NB4 (cell line): ENCODE measurements around the gene PLA2G4A.

Experiments used
- CTCF ChIP-seq: IDR thresholded peaks from one replicate; pipeline ENCODE4 v1.5.1; 2012; ENCODE audit warnings: low read depth, low read length
- MYC ChIP-seq: IDR thresholded peaks from 2 replicates; pipeline ENCODE4 v1.6.1; 2011; ENCODE audit warnings: low read depth, low read length
- POLR2A ChIP-seq: IDR thresholded peaks from 2 replicates; pipeline ENCODE4 v1.6.1; 2011; ENCODE audit warnings: mild to moderate bottlenecking; ENCODE audit not compliant: insufficient read length; ENCODE audit errors: extremely low read depth

GRCh38 chr1:186812570-186812969 is 16.2 kb upstream of the PLA2G4A start:
- no peak for TF ChIP-seq MYC
- TF ChIP-seq CTCF: no peak
- no peak for TF ChIP-seq POLR2A
